K562 (cell line): Measurements from ENCODE around the gene LCN15. TPM values are rescaled to one million over a fixed set of nuclear protein-coding genes. Genes with fewer than 3 reads are reported as not detected.
A peak's percentile ranks its signal among the peaks of the same experiment; 100 is the strongest.

Source experiments
- ARID3B ChIP-seq: fragments of 250-450 bp; sonication (Bioruptor Pico); IDR thresholded peaks from 2 replicates; pipeline ENCODE4 v1.4.0; 2020; ENCODE audit warnings: borderline replicate concordance
- CBFB ChIP-seq: sonication (generic); formaldehyde crosslinking; IDR thresholded peaks from 2 replicates; pipeline ENCODE4 v1.4.0; 2020; ENCODE audit warnings: mild to moderate bottlenecking, missing genetic modification reagents
- DLX4 ChIP-seq: fragments of 250-450 bp; sonication (Bioruptor Pico); IDR thresholded peaks from 2 replicates; pipeline ENCODE4 v1.6.1; 2021; ENCODE audit warnings: mild to moderate bottlenecking
- DMBX1 ChIP-seq: fragments of 250-450 bp; sonication (Bioruptor Pico); IDR thresholded peaks from 2 replicates; pipeline ENCODE4 v1.8.0; 2022; ENCODE audit warnings: inconsistent platforms, mild to moderate bottlenecking, moderate library complexity, borderline replicate concordance
- ETS2 ChIP-seq: IDR thresholded peaks from 2 replicates; pipeline ENCODE4 v1.6.1; 2016; ENCODE audit warnings: borderline replicate concordance, missing genetic modification characterization, mild to moderate bottlenecking, moderate library complexity, missing compliant biosample characterization; ENCODE audit not compliant: poor library complexity, severe bottlenecking
- FOXP4 ChIP-seq: sonication (generic); formaldehyde crosslinking; IDR thresholded peaks from 2 replicates; pipeline ENCODE4 v1.8.0; 2022; ENCODE audit warnings: mild to moderate bottlenecking, missing genetic modification reagents, borderline replicate concordance
- GABPA ChIP-seq: fragments of 200-800 bp; sonication (Bioruptor generic); conservative IDR thresholded peaks from 2 replicates; pipeline ENCODE4 v1.6.1; 2016; ENCODE audit warnings: low read depth, missing genetic modification characterization, missing compliant biosample characterization
- HNRNPL ChIP-seq: fragments of 200-400 bp; formaldehyde crosslinking; IDR thresholded peaks from 2 replicates; pipeline ENCODE4 v1.6.1; 2017; ENCODE audit warnings: low read depth, mild to moderate bottlenecking, low read length
- LCOR ChIP-seq: sonication (generic); formaldehyde crosslinking; IDR thresholded peaks from 2 replicates; pipeline ENCODE4 v1.8.0; 2022; ENCODE audit warnings: mild to moderate bottlenecking, missing genetic modification reagents
- POU5F1 ChIP-seq: fragments of 150-350 bp; IDR thresholded peaks from 2 replicates; pipeline ENCODE4 v1.6.1; 2014; ENCODE audit warnings: borderline replicate concordance, low read length, low read depth, mild to moderate bottlenecking; ENCODE audit not compliant: partially characterized antibody
- RAD21 ChIP-seq, 2 experiments: fragments of 250-450 bp in 1 of 2; fragments of 450-650 bp in 1 of 2; sonication (Bioruptor Pico) in 1 of 2; formaldehyde crosslinking in 1 of 2; IDR thresholded peaks in 1 of 2; conservative IDR thresholded peaks in 1 of 2; 2 replicates each; pipeline versions ENCODE4 v1.4.0 to v1.8.0; 2020 to 2022; ENCODE audit warnings: mild to moderate bottlenecking in 2 of 2, moderate library complexity in 1 of 2
- TBL1XR1 ChIP-seq, 2 experiments: IDR thresholded peaks; 2 replicates each; pipeline ENCODE4 v1.6.1; 2012; ENCODE audit warnings: improper control_type of control experiment in 2 of 2, low read length in 2 of 2, mild to moderate bottlenecking in 1 of 2
- TCFL5 ChIP-seq: fragments of 250-450 bp; sonication (Bioruptor Pico); conservative IDR thresholded peaks from 2 replicates; pipeline ENCODE4 v1.6.1; 2021; ENCODE audit warnings: mild to moderate bottlenecking, moderate library complexity, matching md5 sums
- TEAD1 ChIP-seq, 2 experiments: fragments of 450-650 bp in 1 of 2; sonication (generic) in 1 of 2; formaldehyde crosslinking; IDR thresholded peaks; 2 replicates each; pipeline versions ENCODE4 v1.4.0 to v1.8.0; 2020 to 2022; ENCODE audit warnings: mild to moderate bottlenecking in 2 of 2, missing genetic modification reagents in 1 of 2
- TFAP4 ChIP-seq: sonication (generic); formaldehyde crosslinking; IDR thresholded peaks from 2 replicates; pipeline ENCODE4 v1.8.0; 2022; ENCODE audit warnings: missing genetic modification reagents, mild to moderate bottlenecking, moderate library complexity, borderline replicate concordance
- XRCC5 ChIP-seq: fragments of 200-400 bp; formaldehyde crosslinking; IDR thresholded peaks from 2 replicates; pipeline ENCODE4 v1.6.1; 2017; ENCODE audit warnings: low read depth, mild to moderate bottlenecking, low read length
- ZBTB7A ChIP-seq: IDR thresholded peaks from 2 replicates; pipeline ENCODE4 v1.6.1; 2011; ENCODE audit warnings: low read depth, mild to moderate bottlenecking, low read length, moderate library complexity, borderline replicate concordance; ENCODE audit not compliant: control insufficient read depth
- ZNF146 ChIP-seq: IDR thresholded peaks from one replicate; pipeline ENCODE4 v1.6.1; 2018; ENCODE audit warnings: missing compliant biosample characterization; ENCODE audit not compliant: unreplicated experiment
- polyA plus RNA-seq, 8 experiments: library from polyadenylated mRNA; depleted of rRNA in 4 of 8; stranded (reverse) in 5 of 8; unstranded in 3 of 8; fragments of >200 nt; fragmentation: Nextera tagmentation in 2 of 8; fragmentation: Illumina TruSeq in 1 of 8; extraction: Ambion mirVana in 2 of 8; extraction: Trizol in 1 of 8; gene quantifications; 2 replicates each; pipeline versions ENCODE4 v1.2.1 to v1.2.3, GENCODE V29; 2011 to 2014; ENCODE audit warnings: inconsistent platforms in 1 of 8, missing spikeins in 1 of 8
- total RNA-seq, 7 experiments: library from RNA; depleted of rRNA in 6 of 7; stranded (reverse); fragments of >200 nt in 6 of 7; fragmentation: Illumina TruSeq in 2 of 7; extraction: Trizol in 2 of 7; gene quantifications; 2 replicates each; pipeline versions ENCODE4 v1.2.1 to v1.2.3, GENCODE V29; 2011 to 2021; ENCODE audit warnings: low replicate concordance in 1 of 7
- TF ChIP-seq, protein P1 (sequence below): sonication (generic); formaldehyde crosslinking; IDR thresholded peaks from 2 replicates; pipeline ENCODE4 v1.8.1; 2023; ENCODE audit warnings: mild to moderate bottlenecking, missing genetic modification reagents

Gene LCN15
- total and polyA plus RNA-seq, 9 of the 15 experiments (the other 6 are each of a cell fraction or from before 2014, with no cell fraction given): 0.66 TPM; not detected in 8

GRCh38 chr9:136712690-136713544, 51.4 kb downstream of the LCN15 start (continued):
- TF ChIP-seq, protein P1, sequence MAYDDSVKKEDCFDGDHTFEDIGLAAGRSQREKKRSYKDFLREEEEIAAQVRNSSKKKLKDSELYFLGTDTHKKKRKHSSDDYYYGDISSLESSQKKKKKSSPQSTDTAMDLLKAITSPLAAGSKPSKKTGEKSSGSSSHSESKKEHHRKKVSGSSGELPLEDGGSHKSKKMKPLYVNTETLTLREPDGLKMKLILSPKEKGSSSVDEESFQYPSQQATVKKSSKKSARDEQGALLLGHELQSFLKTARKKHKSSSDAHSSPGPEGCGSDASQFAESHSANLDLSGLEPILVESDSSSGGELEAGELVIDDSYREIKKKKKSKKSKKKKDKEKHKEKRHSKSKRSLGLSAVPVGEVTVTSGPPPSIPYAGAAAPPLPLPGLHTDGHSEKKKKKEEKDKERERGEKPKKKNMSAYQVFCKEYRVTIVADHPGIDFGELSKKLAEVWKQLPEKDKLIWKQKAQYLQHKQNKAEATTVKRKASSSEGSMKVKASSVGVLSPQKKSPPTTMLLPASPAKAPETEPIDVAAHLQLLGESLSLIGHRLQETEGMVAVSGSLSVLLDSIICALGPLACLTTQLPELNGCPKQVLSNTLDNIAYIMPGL (CRISPR knock-in tag): no peak
- TF ChIP-seq TBL1XR1 (IDR thresholded peaks at IDR 0.05; ENCODE audit: low read length in 2 of 2) (no peak), FOXP4 (no peak), XRCC5 (no peak), POU5F1 (no peak), GABPA (tag) (no peak), ARID3B (CRISPR knock-in tag) (no peak), ZNF146 (CRISPR knock-in tag) (no peak), HNRNPL (no peak), LCOR (CRISPR knock-in tag) (no peak), CBFB (CRISPR knock-in tag) (no peak), TFAP4 (CRISPR knock-in tag) (0 out of 2 replicates have a peak, but pooled peaks have one; percentile 13), TEAD1 (CRISPR knock-in tag; IDR thresholded peaks at IDR 0.05) (no peak), ETS2 (tag) (no peak), ZBTB7A (peak; percentile 68; the same call in 1 of the 2 replicates), RAD21 (CRISPR knock-in tag; conservative IDR thresholded peaks at IDR 0.05 in 1 of 2, IDR thresholded peaks at IDR 0.05 in 1 of 2) (no peak), DLX4 (CRISPR knock-in tag) (no peak), TCFL5 (CRISPR knock-in tag) (no peak), DMBX1 (CRISPR knock-in tag) (no peak)
